Measurements from ENCODE around the gene LINC00237. TPM values are rescaled to one million over a fixed set of nuclear protein-coding genes. Genes with fewer than 3 reads are reported as not detected.

Gene LINC00237
- total and polyA plus RNA-seq, 9 of the 15 experiments (the other 6 are each of a cell fraction or from before 2014, with no cell fraction given): not detected

GRCh38 chr20:21096321-21097043 lies 9.7 kb downstream of the LINC00237 start (continued):
- TF ChIP-seq PTTG1 (tag; IDR thresholded peaks at IDR 0.05; ENCODE audit: low read depth) (no peak), STAG1 (CRISPR knock-in tag; IDR thresholded peaks at IDR 0.05; ENCODE audit: borderline replicate concordance) (no peak), GABPA (tag; conservative IDR thresholded peaks at IDR 0.05; ENCODE audit: low read depth) (no peak), ZBTB40 (IDR thresholded peaks at IDR 0.05) (no peak), ZBTB40 (CRISPR knock-in tag; IDR thresholded peaks at IDR 0.05) (no peak), ZNF77 (CRISPR knock-in tag; IDR thresholded peaks at IDR 0.05) (no peak), TAF9B (IDR thresholded peaks at IDR 0.05; ENCODE audit: partially characterized antibody) (no peak), ZEB2 (IDR thresholded peaks at IDR 0.05) (no peak), TCF7 (IDR thresholded peaks at IDR 0.05; ENCODE audit: borderline replicate concordance) (no peak), HLTF (IDR thresholded peaks at IDR 0.05) (no peak), CREB3 (tag; conservative IDR thresholded peaks at IDR 0.05; ENCODE audit: low read depth) (no peak), ARNT (IDR thresholded peaks at IDR 0.05) (no peak), YBX1 (IDR thresholded peaks at IDR 0.05) (no peak), ZNF280A (IDR thresholded peaks at IDR 0.05; ENCODE audit: low read depth, partially characterized antibody) (no peak), RBM15 (IDR thresholded peaks at IDR 0.05; ENCODE audit: insufficient read depth, low read length) (no peak), PKNOX1 (IDR thresholded peaks at IDR 0.05) (0 out of 2 replicates have a peak, but pooled peaks have one; percentile 10)
